SK-N-SH treated with all-trans-retinoic acid at 6 μM for 48 hours (cell line): ENCODE data around the gene ASB4.

Experiments
- ATAC-seq: fragments of 200-7000 bp; cut with Tn5 transposase; 3 replicates; pipeline ENCODE4 v1.9.1; 2020; ENCODE audit warnings: mild to moderate bottlenecking, moderate library complexity
- ARNTL ChIP-seq: fragments of 450-650 bp; formaldehyde crosslinking; IDR thresholded peaks from 2 replicates; pipeline ENCODE4 v1.5.0; 2020; ENCODE audit warnings: low read depth, mild to moderate bottlenecking, moderate library complexity, borderline replicate concordance
- BACH2 ChIP-seq: fragments of 250-450 bp; sonication (Bioruptor Pico); IDR thresholded peaks from 2 replicates; pipeline ENCODE4 v1.9.0; 2021; ENCODE audit warnings: mild to moderate bottlenecking, borderline replicate concordance
- CREB5 ChIP-seq: fragments of 250-450 bp; sonication (Bioruptor Pico); IDR thresholded peaks from 2 replicates; pipeline ENCODE4 v1.5.1; 2020; ENCODE audit warnings: low read depth, mild to moderate bottlenecking, moderate library complexity
- CSDC2 ChIP-seq: fragments of 250-450 bp; sonication (Bioruptor Pico); IDR thresholded peaks from 2 replicates; pipeline ENCODE4 v1.5.0; 2020; ENCODE audit warnings: mild to moderate bottlenecking, moderate library complexity
- CSRNP3 ChIP-seq: fragments of 250-450 bp; sonication (Bioruptor Pico); IDR thresholded peaks from 2 replicates; pipeline ENCODE4 v1.5.1; 2021; ENCODE audit warnings: mild to moderate bottlenecking, moderate library complexity
- ESRRG ChIP-seq: fragments of 250-450 bp; sonication (Bioruptor Pico); IDR thresholded peaks from 2 replicates; pipeline ENCODE4 v1.6.1; 2021; ENCODE audit warnings: mild to moderate bottlenecking
- GLIS3 ChIP-seq: fragments of 250-450 bp; sonication (Bioruptor Pico); IDR thresholded peaks from 2 replicates; pipeline ENCODE4 v1.5.0; 2020; ENCODE audit warnings: mild to moderate bottlenecking, moderate library complexity
- ISL1 ChIP-seq: fragments of 250-450 bp; sonication (Bioruptor Pico); IDR thresholded peaks from 2 replicates; pipeline ENCODE4 v2.1.2; 2022; ENCODE audit warnings: mild to moderate bottlenecking, moderate library complexity
- OSR1 ChIP-seq: fragments of 250-450 bp; sonication (Bioruptor Pico); IDR thresholded peaks from 2 replicates; pipeline ENCODE4 v1.8.0; 2022; ENCODE audit warnings: moderate library complexity, mild to moderate bottlenecking, inconsistent platforms
- PATZ1 ChIP-seq: fragments of 250-450 bp; sonication (Bioruptor Pico); IDR thresholded peaks from 2 replicates; pipeline ENCODE4 v1.8.0; 2020; ENCODE audit warnings: mild to moderate bottlenecking, moderate library complexity, borderline replicate concordance
- POU6F1 ChIP-seq: fragments of 250-450 bp; sonication (Bioruptor Pico); IDR thresholded peaks from 2 replicates; pipeline ENCODE4 v1.8.0; 2021; ENCODE audit warnings: low read depth, mild to moderate bottlenecking, moderate library complexity, borderline replicate concordance
- PPARA ChIP-seq: fragments of 250-450 bp; sonication (Bioruptor Pico); IDR thresholded peaks from 2 replicates; pipeline ENCODE4 v1.5.0; 2020; ENCODE audit warnings: mild to moderate bottlenecking, borderline replicate concordance
- RARB ChIP-seq: fragments of 250-450 bp; sonication (Bioruptor Pico); IDR thresholded peaks from 2 replicates; pipeline ENCODE4 v1.8.0; 2021; ENCODE audit warnings: mild to moderate bottlenecking, moderate library complexity
- SNAI2 ChIP-seq: fragments of 250-450 bp; sonication (Bioruptor Pico); IDR thresholded peaks from 2 replicates; pipeline ENCODE4 v1.5.0; 2020; ENCODE audit warnings: mild to moderate bottlenecking, moderate library complexity
- TCF4 ChIP-seq: fragments of 250-450 bp; sonication (Bioruptor Pico); IDR thresholded peaks from 2 replicates; pipeline ENCODE4 v1.8.0; 2021; ENCODE audit warnings: mild to moderate bottlenecking, moderate library complexity, borderline replicate concordance
- ZC3H10 ChIP-seq: fragments of 250-450 bp; sonication (Bioruptor Pico); IDR thresholded peaks from 2 replicates; pipeline ENCODE4 v1.5.1; 2021; ENCODE audit warnings: mild to moderate bottlenecking, moderate library complexity
- ZFP3 ChIP-seq: fragments of 250-450 bp; sonication (Bioruptor Pico); IDR thresholded peaks from 2 replicates; pipeline ENCODE4 v1.5.0; 2020; ENCODE audit warnings: mild to moderate bottlenecking, moderate library complexity
- ZFP30 ChIP-seq: fragments of 450-650 bp; formaldehyde crosslinking; IDR thresholded peaks from 2 replicates; pipeline ENCODE4 v1.5.0; 2022; ENCODE audit warnings: mild to moderate bottlenecking, moderate library complexity
- ZNF70 ChIP-seq: fragments of 450-650 bp; formaldehyde crosslinking; IDR thresholded peaks from 2 replicates; pipeline ENCODE4 v1.5.0; 2020; ENCODE audit warnings: mild to moderate bottlenecking, moderate library complexity
- ZNF8 ChIP-seq: fragments of 450-650 bp; formaldehyde crosslinking; IDR thresholded peaks from 2 replicates; pipeline ENCODE4 v1.5.0; 2020; ENCODE audit warnings: mild to moderate bottlenecking, moderate library complexity

Gene ASB4

GRCh38 chr7:95508780-95509179 lies 23.0 kb downstream of the ASB4 start:
- no peak for TF ChIP-seq CSRNP3 (CRISPR knock-in tag)
- TF ChIP-seq ZFP30, result no peak
- no peak for TF ChIP-seq CREB5 (CRISPR knock-in tag)
- no peak for TF ChIP-seq TCF4
- TF ChIP-seq ESRRG (CRISPR knock-in tag), result no peak
- TF ChIP-seq ZNF70 (CRISPR knock-in tag), result no peak
- TF ChIP-seq ISL1 (CRISPR knock-in tag), result no peak
- no peak for TF ChIP-seq OSR1 (CRISPR knock-in tag)
- TF ChIP-seq ZFP3 (CRISPR knock-in tag), result no peak
- no peak for TF ChIP-seq ZNF8 (CRISPR knock-in tag)
- no peak for TF ChIP-seq BACH2
- no peak for TF ChIP-seq GLIS3 (CRISPR knock-in tag)
- TF ChIP-seq RARB (CRISPR knock-in tag), result no peak
- no peak for TF ChIP-seq ARNTL (CRISPR knock-in tag)

GRCh38 chr7:95509199-95509598 lies 23.5 kb downstream of the ASB4 start:
- ATAC-seq, result peak; percentile 57; the same call in 2 of the 3 replicates
- TF ChIP-seq PATZ1 (no peak), BACH2 (no peak), OSR1 (CRISPR knock-in tag) (no peak), GLIS3 (CRISPR knock-in tag) (no peak), ZC3H10 (CRISPR knock-in tag) (no peak), SNAI2 (CRISPR knock-in tag) (no peak), ZNF70 (CRISPR knock-in tag) (no peak), ISL1 (CRISPR knock-in tag) (no peak), CSRNP3 (CRISPR knock-in tag) (no peak), CSDC2 (CRISPR knock-in tag) (no peak), ZNF8 (CRISPR knock-in tag) (no peak), ZFP3 (CRISPR knock-in tag) (no peak), TCF4 (no peak), CREB5 (CRISPR knock-in tag) (no peak), PPARA (CRISPR knock-in tag) (no peak)

More at GRCh38 chr7:95508780-95509179, 23.0 kb downstream of the ASB4 start:
- ATAC-seq, result no peak

- peak; percentile 98 for ATAC-seq
- TF ChIP-seq ESRRG (CRISPR knock-in tag) (no peak), ZNF8 (CRISPR knock-in tag) (no peak), PPARA (CRISPR knock-in tag) (no peak), SNAI2 (CRISPR knock-in tag) (no peak), ZFP3 (CRISPR knock-in tag) (no peak), TCF4 (no peak), CREB5 (CRISPR knock-in tag) (no peak), ZC3H10 (CRISPR knock-in tag) (no peak), ZFP30 (no peak), POU6F1 (no peak)
Observed at GRCh38 chr7:95511716-95512260, 26.0 kb downstream of the ASB4 start.
